IPS DF 4.7 (cell line): ENCODE measurements around the gene KBTBD12.
"Not testable (repeated sequence)": the region's sequence is repeated elsewhere in the genome, so short reads cannot be mapped to it uniquely, and the experiment has no call there.

Experiments
- DNase-seq: peaks from one replicate; pipeline ENCODE4 v3.0.0-alpha.2; 2013; ENCODE audit warnings: low spot score; ENCODE audit errors: extremely low read depth

Gene KBTBD12

GRCh38 chr3:127915115-127915936, at the start of gene KBTBD12:
Gene KBTBD12 (plus strand): TSS chr3:127915232. CDS start chr3:127923062, 7,830 bp downstream.
- no peak for DNase-seq

- no peak for DNase-seq
These were observed 49.1 kb upstream of the KBTBD12 start for GRCh38 chr3:127865941-127866340.

- no peak for DNase-seq
These were observed 47.6 kb upstream of the KBTBD12 start for GRCh38 chr3:127867412-127867811.

GRCh38 chr3:127867986-127868385, 47.0 kb upstream of the KBTBD12 start:
- DNase-seq, result no peak

GRCh38 chr3:127870156-127870555, 44.9 kb upstream of the KBTBD12 start:
- no peak for DNase-seq

GRCh38 chr3:127874097-127874496, 40.9 kb upstream of the KBTBD12 start:
- not testable (repeated sequence) for DNase-seq

GRCh38 chr3:127881586-127881985, 33.4 kb upstream of the KBTBD12 start:
- no peak for DNase-seq

- no peak for DNase-seq
These were observed 31.0 kb upstream of the KBTBD12 start for GRCh38 chr3:127884041-127884440.

- DNase-seq, result no peak
These were observed 28.6 kb upstream of the KBTBD12 start for GRCh38 chr3:127886231-127886955.

GRCh38 chr3:127886956-127887231, 28.1 kb upstream of the KBTBD12 start:
- no peak for DNase-seq

GRCh38 chr3:127887321-127887720, 27.7 kb upstream of the KBTBD12 start:
- no peak for DNase-seq

- DNase-seq, result no peak
These were observed 26.9 kb upstream of the KBTBD12 start for GRCh38 chr3:127888156-127888555.

GRCh38 chr3:127888564-127889107, 26.4 kb upstream of the KBTBD12 start:
- DNase-seq, result no peak

- DNase-seq, result no peak
These were observed 25.6 kb upstream of the KBTBD12 start for GRCh38 chr3:127889461-127889863.

- DNase-seq, result no peak
These were observed 24.9 kb upstream of the KBTBD12 start for GRCh38 chr3:127889976-127890650.

- DNase-seq, result not testable (repeated sequence)
These were observed 24.3 kb upstream of the KBTBD12 start for GRCh38 chr3:127890651-127891290.

GRCh38 chr3:127894481-127894880, 20.6 kb upstream of the KBTBD12 start:
- DNase-seq, result no peak

- no peak for DNase-seq
These were observed 15.8 kb upstream of the KBTBD12 start for GRCh38 chr3:127899200-127899599.

GRCh38 chr3:127899766-127900165, 15.3 kb upstream of the KBTBD12 start:
- no peak for DNase-seq

- no peak for DNase-seq
These were observed 14.5 kb upstream of the KBTBD12 start for GRCh38 chr3:127900536-127900935.

GRCh38 chr3:127902486-127902885, 12.5 kb upstream of the KBTBD12 start:
- no peak for DNase-seq
